HG02973 (cell line): ENCODE data around the gene HES3.

Experiments used
- ATAC-seq: cut with Tn5 transposase; IDR thresholded peaks from one replicate; pipeline ENCODE4 v1.9.1; 2021; ENCODE audit warnings: moderate library complexity; ENCODE audit not compliant: unreplicated experiment

HES3 gene

GRCh38 chr1:6276811-6277555 lies 33.0 kb downstream of the HES3 start:
- no peak for ATAC-seq

GRCh38 chr1:6278263-6278662 lies 34.3 kb downstream of the HES3 start:
- no peak for ATAC-seq

GRCh38 chr1:6279066-6279465 lies 35.1 kb downstream of the HES3 start:
- ATAC-seq, result no peak

GRCh38 chr1:6279613-6280383 lies 35.8 kb downstream of the HES3 start:
- no peak for ATAC-seq

- ATAC-seq, result no peak
Measured at GRCh38 chr1:6280761-6281451, 36.9 kb downstream of the HES3 start.

- ATAC-seq, result no peak
Measured at GRCh38 chr1:6281511-6282402, 37.8 kb downstream of the HES3 start.

- no peak for ATAC-seq
Measured at GRCh38 chr1:6282577-6283270, 38.7 kb downstream of the HES3 start.

GRCh38 chr1:6285336-6285735 lies 41.4 kb downstream of the HES3 start:
- ATAC-seq, result no peak

GRCh38 chr1:6286266-6286665 lies 42.3 kb downstream of the HES3 start:
- no peak for ATAC-seq

- no peak for ATAC-seq
Measured at GRCh38 chr1:6287029-6287428, 43.0 kb downstream of the HES3 start.

GRCh38 chr1:6287431-6287886 lies 43.5 kb downstream of the HES3 start:
- ATAC-seq, result no peak

GRCh38 chr1:6288026-6288425 lies 44.0 kb downstream of the HES3 start:
- no peak for ATAC-seq

- no peak for ATAC-seq
Measured at GRCh38 chr1:6288665-6289064, 44.7 kb downstream of the HES3 start.

GRCh38 chr1:6292102-6292501 lies 48.1 kb downstream of the HES3 start:
- no peak for ATAC-seq

GRCh38 chr1:6294080-6294889 lies 50.3 kb downstream of the HES3 start:
- ATAC-seq, result no peak

GRCh38 chr1:6294890-6295556 lies 51.0 kb downstream of the HES3 start:
- no peak for ATAC-seq
